Esophagus squamous epithelium (tissue), 5 donors: ENCODE results near the gene TSPAN32. TPM values are rescaled to one million over a fixed set of nuclear protein-coding genes. Genes with fewer than 3 reads are reported as not detected.

Experiments used
- DNase-seq: peaks from one replicate; lab custom pipeline; 2025; lab: John Stamatoyannopoulos, UW
- H3K27ac ChIP-seq, 4 donors: fragments of 200-600 bp; sonication (generic); one replicate each; pipeline ENCODE4 v1.5.1; 2016 to 2019; ENCODE audit warnings: mild to moderate bottlenecking in 1 of 4
- H3K27me3 ChIP-seq, 4 donors: fragments of 200-600 bp; sonication (generic); 1 replicate in 3 of 4; 2 replicates in 1 of 4; pipeline versions ENCODE4 v1.5.1 to v1.6.0; 2017 to 2021; ENCODE audit warnings: antibody characterized with exemption in 1 of 4
- H3K36me3 ChIP-seq, 3 donors: fragments of 200-600 bp; sonication (generic); one replicate each; pipeline ENCODE4 v1.5.1; 2016 to 2019
- H3K4me1 ChIP-seq, 3 donors: fragments of 200-600 bp; sonication (generic); one replicate each; pipeline ENCODE4 v1.5.1; 2017 to 2019
- H3K4me3 ChIP-seq, 4 donors: fragments of 200-600 bp; sonication (generic); 1 replicate in 3 of 4; 2 replicates in 1 of 4; pipeline ENCODE4 v1.5.1; 2016 to 2019; ENCODE audit warnings: mild to moderate bottlenecking in 2 of 4, moderate library complexity in 1 of 4
- H3K9me3 ChIP-seq, 3 donors: fragments of 200-600 bp; sonication (generic); one replicate each; pipeline ENCODE4 v1.5.1; 2016 to 2019
- POLR2A ChIP-seq, 4 donors: fragments of 450-650 bp; IDR thresholded peaks; one replicate each; pipeline ENCODE4 v1.6.1; 2017; ENCODE audit warnings: antibody characterized with exemption in 4 of 4, mild to moderate bottlenecking in 4 of 4, moderate library complexity in 3 of 4
- WGBS, 2 donors: methylation state at CpG; one replicate each; pipeline ENCODE4 v1.1.5; 2018; 5-methylcytosine and 5-hydroxymethylcytosine counted together
- intact Hi-C: fragments of 100-400 bp; cut with DNase I; formaldehyde crosslinking; loops from one replicate; pipeline ENCODE4 v1.15.0; 2022
- small RNA-seq, 4 donors: library from RNA; depleted of rRNA; stranded (forward); fragments of <200 nt; gene quantifications; one replicate each; pipeline ENCODE3, GENCODE V24; 2016
- total RNA-seq, 4 donors: library from RNA; depleted of rRNA; stranded (reverse); fragments of >200 nt; gene quantifications; one replicate each; pipeline ENCODE4 v1.1.0, GENCODE V29; 2016
- TF ChIP-seq, protein P1 (sequence below), 6 experiments: fragments of 450-650 bp in 4 of 6; fragments of 200-600 bp in 2 of 6; sonication (generic) in 2 of 6; IDR thresholded peaks; one replicate each; pipeline ENCODE4 v1.5.1; 2016 to 2019; ENCODE audit warnings: antibody characterized with exemption in 6 of 6, mild to moderate bottlenecking in 4 of 6, moderate library complexity in 4 of 6
- donor health status: DM: yes; HTN: yes; CAD: no.

The TSPAN32 gene
- total RNA-seq, 4 donors from 2014 or later: 2.5 TPM; not detected in 3

- H3K27ac ChIP-seq: no peak overlapping the region
- no peaks in the 10 kb centered on the region for H3K36me3 ChIP-seq
- no peak overlapping the region for H3K4me3 ChIP-seq
- no peak for TF ChIP-seq POLR2A (IDR thresholded peaks at IDR 0.05)
- TF ChIP-seq, protein P1, sequence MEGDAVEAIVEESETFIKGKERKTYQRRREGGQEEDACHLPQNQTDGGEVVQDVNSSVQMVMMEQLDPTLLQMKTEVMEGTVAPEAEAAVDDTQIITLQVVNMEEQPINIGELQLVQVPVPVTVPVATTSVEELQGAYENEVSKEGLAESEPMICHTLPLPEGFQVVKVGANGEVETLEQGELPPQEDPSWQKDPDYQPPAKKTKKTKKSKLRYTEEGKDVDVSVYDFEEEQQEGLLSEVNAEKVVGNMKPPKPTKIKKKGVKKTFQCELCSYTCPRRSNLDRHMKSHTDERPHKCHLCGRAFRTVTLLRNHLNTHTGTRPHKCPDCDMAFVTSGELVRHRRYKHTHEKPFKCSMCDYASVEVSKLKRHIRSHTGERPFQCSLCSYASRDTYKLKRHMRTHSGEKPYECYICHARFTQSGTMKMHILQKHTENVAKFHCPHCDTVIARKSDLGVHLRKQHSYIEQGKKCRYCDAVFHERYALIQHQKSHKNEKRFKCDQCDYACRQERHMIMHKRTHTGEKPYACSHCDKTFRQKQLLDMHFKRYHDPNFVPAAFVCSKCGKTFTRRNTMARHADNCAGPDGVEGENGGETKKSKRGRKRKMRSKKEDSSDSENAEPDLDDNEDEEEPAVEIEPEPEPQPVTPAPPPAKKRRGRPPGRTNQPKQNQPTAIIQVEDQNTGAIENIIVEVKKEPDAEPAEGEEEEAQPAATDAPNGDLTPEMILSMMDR (IDR thresholded peaks at IDR 0.05): no peak
- intact Hi-C loops: no loop called here
- DNase-seq: no peak
- WGBS, 2 donors: 86 to 88% methylated on average over 6 to 14 of the region's 16 CpGs
- H3K27me3 ChIP-seq: peaks cover 0 to 41% (median 0%) of the 10 kb centered on the region in 4 donors
- peaks cover 0 to 31% (median 7%) of the 10 kb centered on the region in 3 donors for H3K4me1 ChIP-seq
- H3K9me3 ChIP-seq: no peaks in the 10 kb centered on the region
These were observed 63.9 kb downstream of the TSPAN32 start for GRCh38 chr11:2365571-2366210.

GRCh38 chr11:2366276-2366675 is 64.5 kb downstream of the TSPAN32 start:
- Histone ChIP-seq H3K9me3 (no peaks in the 10 kb centered on the region), H3K27me3 (peaks cover 0 to 41% (median 0%) of the 10 kb centered on the region in 4 donors), H3K27ac (no peak overlapping the region), H3K4me3 (peak overlapping the region in 1 of 4 donors; percentile 10), H3K36me3 (no peaks in the 10 kb centered on the region), H3K4me1 (peaks cover 0 to 31% (median 7%) of the 10 kb centered on the region in 3 donors)
- DNase-seq: no peak
- intact Hi-C loops: no loop called here
- TF ChIP-seq POLR2A (IDR thresholded peaks at IDR 0.05): no peak
- TF ChIP-seq, protein P1 (IDR thresholded peaks at IDR 0.05): no peak
- WGBS, 2 donors: 41 to 45% methylated on average over 3 to 6 of the region's 11 CpGs

DNA sequence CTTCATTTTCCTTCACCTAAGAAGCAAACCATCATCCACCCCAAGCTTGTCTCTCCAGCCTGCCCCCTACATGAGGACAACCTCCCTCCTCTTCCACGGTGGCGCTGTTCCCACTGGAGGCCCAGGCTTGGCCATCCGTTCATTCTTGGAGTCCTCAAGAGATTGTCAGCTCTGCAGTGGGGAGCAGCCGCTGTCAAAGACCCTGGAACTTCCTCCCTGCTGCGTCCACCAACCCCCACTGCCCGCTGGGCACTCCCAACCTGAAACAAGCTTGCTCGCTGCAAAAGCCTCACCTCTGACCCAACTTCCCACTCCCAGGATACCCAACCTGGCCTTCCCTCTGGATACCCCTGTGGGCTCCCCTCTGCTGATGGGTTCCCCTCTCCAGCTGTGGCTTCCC is 64.9 kb downstream of the TSPAN32 start:
- H3K4me3 ChIP-seq: no peak overlapping the region
- intact Hi-C loops: no loop called here
- H3K36me3 ChIP-seq: no peaks in the 10 kb centered on the region
- H3K4me1 ChIP-seq: peaks cover 0 to 31% (median 7%) of the 10 kb centered on the region in 3 donors
- TF ChIP-seq, protein P1 (IDR thresholded peaks at IDR 0.05): no peak
- TF ChIP-seq POLR2A (IDR thresholded peaks at IDR 0.05): no peak
- H3K27me3 ChIP-seq: peaks cover 0 to 38% (median 0%) of the 10 kb centered on the region in 4 donors
- no peak overlapping the region for H3K27ac ChIP-seq
- H3K9me3 ChIP-seq: no peaks in the 10 kb centered on the region
- WGBS, 2 donors: 79 to 93% methylated on average over 3 to 5 of the region's 7 CpGs
- DNase-seq: no peak

GRCh38 chr11:2367266-2368160 is 65.7 kb downstream of the TSPAN32 start:
- intact Hi-C loops: no loop called here
- no peak overlapping the region for H3K27ac ChIP-seq
- H3K4me1 ChIP-seq: peaks cover 0 to 31% (median 7%) of the 10 kb centered on the region in 3 donors
- no peaks in the 10 kb centered on the region for H3K36me3 ChIP-seq
- no peaks in the 10 kb centered on the region for H3K9me3 ChIP-seq
- peaks cover 0 to 35% (median 0%) of the 10 kb centered on the region in 4 donors for H3K27me3 ChIP-seq
- H3K4me3 ChIP-seq: no peak overlapping the region
- TF ChIP-seq POLR2A (IDR thresholded peaks at IDR 0.05): no peak
- TF ChIP-seq, protein P1 (IDR thresholded peaks at IDR 0.05): no peak
- 50 to 52% methylated on average over 2 to 13 of the region's 17 CpGs for WGBS, 2 donors
- no peak for DNase-seq

Small RNA genes within 50 kb of the gene (small RNA-seq; reads per million reads assigned to genes)
- gene RNU6-878P: 0 reads per million in 4 donors

Other genes with a start within 250 kb of the TSPAN32 start
- 10 to 100 TPM in 1 of 4 donors, 1 to 10 TPM in 2, under 1 TPM in 1; 0.76 to 35.3 (median 2.8) TPM for gene IGF2, start 162.6 kb upstream of the TSPAN32 start, total RNA-seq
- gene INS, start 140.8 kb upstream of the TSPAN32 start, total RNA-seq: not detected
- gene TH, start 130.2 kb upstream of the TSPAN32 start, total RNA-seq: under 1 TPM in 2 of 4 donors, not detected in 2; 0.34 to 0.76 TPM
- 1 to 10 TPM in 3 of 4 donors, under 1 TPM in 1; 0.67 to 5.1 (median 2.3) TPM for gene ASCL2, start 31.4 kb upstream of the TSPAN32 start, total RNA-seq
- under 1 TPM in 3 of 4 donors, not detected in 1; 0.30 to 0.94 (median 0.76) TPM for gene C11orf21, start 95 bp upstream of the TSPAN32 start, total RNA-seq
- gene CD81, start 75.3 kb downstream of the TSPAN32 start, total RNA-seq: 100 to 1,000 TPM; 110 to 265 (median 125) TPM
- 10 to 100 TPM; 24.2 to 35.5 (median 29.6) TPM for gene TSSC4, start 98.7 kb downstream of the TSPAN32 start, total RNA-seq
- gene TRPM5, start 142.5 kb downstream of the TSPAN32 start, total RNA-seq: not detected
- gene KCNQ1, start 143.0 kb downstream of the TSPAN32 start, total RNA-seq: 1 to 10 TPM in 1 of 4 donors, under 1 TPM in 3; 0.61 to 3.1 (median 0.72) TPM